Activated CD4-positive, alpha-beta T cell treated with anti-CD3 and anti-CD28 coated beads, Interleukin-2, amount 50 U/mL, for 4 hours (primary cell): Measurements from ENCODE around the gene MAN2A1.

Experiments used
- DNase-seq, 2 experiments: peaks; one replicate each; pipeline ENCODE4 v3.0.0-alpha.2; 2020

The MAN2A1 gene

DNA sequence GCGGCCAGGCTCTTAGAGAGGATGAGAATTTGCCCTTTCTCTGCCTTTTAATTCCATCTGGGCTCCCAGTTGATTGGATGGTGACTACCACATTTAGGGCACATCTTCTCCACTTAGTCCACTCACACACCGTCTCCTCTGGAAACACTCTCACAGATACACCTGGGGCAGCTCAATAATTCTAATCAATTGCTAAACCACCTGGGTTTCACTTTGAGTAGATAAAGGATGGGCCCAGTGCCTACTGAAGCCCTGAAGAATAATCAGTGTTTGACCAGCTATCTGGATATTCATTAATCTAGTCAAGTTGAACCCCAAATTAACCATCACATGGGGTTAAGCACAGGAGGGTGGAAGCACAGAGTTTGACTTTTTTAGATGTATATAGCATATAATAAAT lies 19.1 kb downstream of the MAN2A1 start:
- DNase-seq: no peak

DNA sequence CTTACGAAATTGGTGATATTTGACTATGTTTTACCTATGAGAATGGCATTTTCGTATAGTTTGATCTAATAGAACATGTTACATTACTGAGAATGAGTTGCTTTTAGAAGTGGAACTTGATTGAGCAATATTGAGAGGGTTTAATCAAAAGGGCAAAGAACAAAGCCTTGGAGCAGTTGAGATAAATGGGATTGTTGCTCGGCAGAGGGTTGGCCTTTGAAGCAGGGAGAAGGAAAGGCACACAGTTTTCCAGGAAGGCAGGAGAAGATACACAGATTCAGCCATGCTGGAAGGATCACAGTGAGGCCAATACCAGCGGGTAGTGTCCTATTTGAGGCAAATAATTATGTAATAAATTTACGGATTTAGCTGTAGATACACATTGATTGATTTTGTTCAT lies 19.5 kb downstream of the MAN2A1 start:
- DNase-seq: no peak

DNA sequence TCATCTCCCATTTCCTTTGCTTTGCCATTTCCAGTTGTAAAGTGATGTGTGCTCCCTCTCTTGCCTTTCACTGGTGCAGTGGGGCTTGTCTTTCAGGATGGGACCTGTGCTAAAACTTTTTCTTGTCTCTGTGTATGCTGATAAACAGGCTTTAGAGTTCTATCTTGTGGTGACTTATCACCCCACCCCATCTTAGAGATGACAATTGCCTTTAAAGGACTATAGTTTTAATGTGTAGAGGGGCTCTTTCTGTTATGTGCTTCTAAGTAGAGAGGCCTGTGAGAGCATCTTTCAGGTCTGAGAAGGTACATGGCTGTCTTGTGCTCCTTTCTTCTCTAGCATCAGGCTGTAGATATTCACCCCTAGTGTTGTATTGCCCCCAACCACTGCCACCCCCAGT lies 21.9 kb downstream of the MAN2A1 start:
- DNase-seq: no peak

DNA sequence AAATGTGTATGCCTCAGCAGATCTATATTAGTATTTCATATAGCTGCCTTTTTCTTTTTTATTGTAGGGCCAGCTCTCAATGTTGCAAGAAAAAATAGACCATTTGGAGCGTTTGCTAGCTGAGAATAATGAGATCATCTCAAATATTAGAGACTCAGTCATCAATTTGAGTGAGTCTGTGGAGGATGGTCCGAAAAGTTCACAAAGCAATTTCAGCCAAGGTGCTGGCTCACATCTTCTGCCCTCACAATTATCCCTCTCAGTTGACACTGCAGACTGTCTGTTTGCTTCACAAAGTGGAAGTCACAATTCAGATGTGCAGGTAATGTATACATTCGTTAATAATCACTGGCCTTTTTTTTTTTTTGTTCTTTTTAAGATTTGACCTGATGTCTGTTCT lies 23.7 kb downstream of the MAN2A1 start:
- no peak for DNase-seq

DNA sequence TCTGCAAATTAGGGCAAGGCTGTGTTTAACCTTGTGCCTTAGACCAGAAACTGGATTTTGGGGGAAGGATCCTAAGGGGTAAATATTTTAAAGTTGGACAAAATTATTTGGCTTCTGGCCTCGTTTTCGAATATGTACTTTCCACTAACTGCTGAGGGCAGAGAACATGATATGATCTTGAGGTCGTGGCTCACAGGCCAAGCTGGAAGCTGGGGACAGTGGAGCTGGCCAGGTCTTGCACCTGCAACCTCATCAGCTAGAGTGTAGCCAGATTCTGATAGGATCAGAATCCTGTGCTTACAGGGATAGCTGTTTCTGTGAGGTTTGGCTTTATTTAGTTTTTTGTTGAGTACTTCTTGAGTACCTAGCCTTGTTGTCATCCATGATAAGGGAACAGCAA lies 24.9 kb downstream of the MAN2A1 start:
- no peak for DNase-seq

DNA sequence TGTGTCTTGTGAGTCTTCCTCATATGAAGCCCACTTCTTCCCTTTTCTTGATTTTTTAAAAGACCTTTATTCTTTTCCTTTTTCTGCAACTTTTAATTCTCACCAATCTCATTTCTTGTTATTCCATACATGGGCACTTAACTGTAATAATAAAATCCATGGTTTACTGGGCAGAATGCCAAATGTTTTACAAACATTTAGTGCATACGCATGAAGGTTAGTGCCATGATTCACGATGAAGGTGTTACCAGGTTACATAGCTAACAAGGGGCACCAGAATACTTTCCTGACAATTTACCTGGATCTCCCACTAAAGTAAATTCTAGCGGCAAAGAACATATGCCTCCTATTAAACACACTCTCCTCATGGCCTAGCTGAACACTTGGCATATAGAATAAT lies 28.5 kb downstream of the MAN2A1 start:
- DNase-seq: no peak

DNA sequence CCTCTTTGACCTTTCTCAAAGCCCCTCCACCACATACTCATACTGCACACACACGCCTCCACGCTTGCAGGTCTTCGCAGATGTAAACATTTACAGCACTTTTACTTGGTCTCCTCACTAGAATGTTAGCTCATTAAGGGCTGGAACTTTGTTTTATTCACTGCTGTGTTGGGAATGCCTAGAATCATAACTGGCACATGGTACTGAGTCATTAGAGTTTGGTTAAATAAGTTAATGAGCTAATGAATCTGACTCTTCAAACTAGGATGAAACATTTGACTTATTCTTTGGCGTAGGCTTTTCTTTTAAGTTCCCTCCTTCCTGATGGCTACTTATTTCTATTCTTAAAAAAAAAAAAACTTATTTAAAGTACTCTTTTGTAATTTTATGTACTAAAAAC lies 28.9 kb downstream of the MAN2A1 start:
- DNase-seq: no peak

DNA sequence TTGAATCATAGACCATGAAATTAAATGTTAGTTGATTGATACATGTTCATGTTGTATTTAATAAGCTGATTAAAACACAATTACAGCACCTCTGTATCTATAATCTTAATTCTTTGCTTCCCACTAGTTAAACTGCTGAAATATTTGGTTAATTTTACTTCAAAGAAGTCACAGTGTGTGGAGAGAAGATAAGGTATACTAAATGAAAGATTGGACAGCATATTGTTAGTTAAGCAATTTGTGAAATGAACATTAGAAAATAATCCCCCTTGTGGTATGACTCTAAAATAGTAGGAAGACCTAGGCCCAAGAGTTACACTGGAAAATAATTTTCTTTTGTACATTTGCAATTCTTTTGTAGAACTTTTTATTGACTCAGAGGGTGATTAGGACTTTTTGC lies 30.3 kb downstream of the MAN2A1 start:
- no peak for DNase-seq

DNA sequence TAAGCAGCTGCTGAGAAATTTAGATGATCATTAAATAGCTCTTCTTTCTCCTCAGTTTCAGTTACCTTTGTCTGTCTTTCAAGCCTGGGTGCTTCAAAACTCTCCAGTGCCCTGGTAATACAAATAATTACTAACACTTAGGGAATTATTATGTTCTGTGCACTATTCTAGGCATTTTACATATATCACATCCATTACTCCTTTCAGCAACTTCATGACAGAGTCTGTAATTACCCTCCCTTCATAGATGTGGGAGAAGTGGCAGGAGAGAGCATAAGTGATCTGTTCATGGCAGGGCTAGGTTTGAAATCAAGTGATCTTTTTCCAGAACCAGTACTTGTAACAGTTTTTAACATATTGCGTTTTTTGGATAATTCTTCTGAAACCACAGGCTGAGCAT lies 32.0 kb downstream of the MAN2A1 start:
- no peak for DNase-seq

DNA sequence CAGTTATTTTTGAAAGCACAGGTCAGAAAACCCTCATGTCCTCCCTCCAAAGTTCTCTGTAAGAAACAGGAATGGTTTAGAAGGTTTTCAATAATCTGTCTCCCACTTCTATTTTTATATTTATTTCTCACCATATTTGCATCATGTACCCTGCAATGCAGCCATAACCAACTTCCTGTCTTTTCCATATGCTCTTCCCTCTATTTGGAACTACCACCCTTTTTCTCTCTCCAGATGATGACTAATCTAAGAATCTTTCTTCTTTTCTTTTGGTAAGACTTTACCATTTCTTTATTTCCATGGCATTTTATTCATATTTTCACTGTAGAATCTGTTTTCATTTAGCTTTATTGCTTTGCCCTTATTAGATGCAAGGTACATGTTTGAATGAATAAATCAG lies 33.9 kb downstream of the MAN2A1 start:
- DNase-seq: no peak

DNA sequence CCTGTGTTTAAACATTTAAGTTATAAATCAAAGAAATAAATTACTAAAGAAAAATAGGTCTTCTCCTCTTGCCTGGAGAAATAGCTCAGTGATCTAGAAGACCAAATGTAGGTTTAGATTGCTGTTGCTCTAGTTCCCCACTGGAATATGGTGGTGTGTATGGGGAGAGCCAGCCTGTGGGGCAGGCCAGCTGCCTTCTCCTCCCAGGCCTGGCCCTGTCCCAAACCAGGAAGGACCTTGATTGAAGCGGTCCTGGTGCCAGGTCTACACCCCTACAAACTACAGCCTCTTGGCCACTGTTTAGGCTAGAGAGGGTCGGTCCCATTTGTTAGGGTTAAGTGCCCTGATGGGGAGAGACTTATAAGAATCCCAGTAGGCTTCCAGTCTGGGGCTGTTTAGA lies 35.4 kb downstream of the MAN2A1 start:
- DNase-seq: no peak

DNA sequence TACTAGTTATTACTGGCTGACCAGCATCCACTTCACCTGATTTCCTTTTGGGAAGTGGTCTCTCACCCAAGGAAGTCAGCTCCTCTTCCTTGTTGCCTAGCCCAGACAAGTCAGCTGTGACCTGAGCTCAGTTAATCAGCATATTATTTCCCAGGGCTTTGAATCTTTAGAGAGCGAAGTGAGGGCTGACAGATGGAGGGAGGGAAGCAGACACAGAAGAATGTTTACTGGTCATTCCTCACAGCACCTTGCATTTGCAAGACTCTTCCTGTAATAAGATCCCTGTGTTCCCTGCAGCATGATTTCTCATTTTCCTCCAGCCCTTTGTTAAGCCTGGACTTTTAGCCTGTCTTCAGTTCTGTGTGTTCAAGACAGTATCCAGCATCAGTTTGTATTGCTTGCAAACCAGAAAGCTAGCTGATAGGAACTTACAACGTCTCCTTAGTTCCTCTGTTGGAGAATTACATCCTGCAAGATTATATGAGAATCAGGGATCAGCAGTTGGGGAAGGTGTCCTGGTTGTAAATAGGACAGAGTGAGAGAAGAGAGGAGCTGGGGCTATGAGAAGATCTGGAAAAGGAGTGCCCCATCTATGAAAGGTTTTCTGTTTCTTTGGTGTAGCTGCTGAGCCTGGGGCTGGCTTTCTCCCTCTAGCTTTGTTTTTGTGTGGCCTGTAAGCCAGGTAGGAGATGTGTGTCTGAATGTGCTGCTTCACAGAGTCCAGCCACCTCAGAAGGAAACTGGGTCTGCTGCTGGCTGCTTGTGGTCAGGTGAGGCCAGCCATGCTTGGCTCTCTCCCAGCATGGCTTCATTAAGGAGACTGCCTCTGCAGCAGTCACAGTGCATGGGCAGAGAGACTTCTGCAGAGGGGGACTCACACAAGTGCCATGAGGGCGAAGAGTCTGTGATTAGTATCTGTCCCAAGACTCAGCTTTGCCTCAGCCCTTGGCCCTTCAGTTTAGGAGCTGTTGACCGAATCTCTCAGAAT lies 50.3 kb downstream of the MAN2A1 start:
- no peak for DNase-seq

DNA sequence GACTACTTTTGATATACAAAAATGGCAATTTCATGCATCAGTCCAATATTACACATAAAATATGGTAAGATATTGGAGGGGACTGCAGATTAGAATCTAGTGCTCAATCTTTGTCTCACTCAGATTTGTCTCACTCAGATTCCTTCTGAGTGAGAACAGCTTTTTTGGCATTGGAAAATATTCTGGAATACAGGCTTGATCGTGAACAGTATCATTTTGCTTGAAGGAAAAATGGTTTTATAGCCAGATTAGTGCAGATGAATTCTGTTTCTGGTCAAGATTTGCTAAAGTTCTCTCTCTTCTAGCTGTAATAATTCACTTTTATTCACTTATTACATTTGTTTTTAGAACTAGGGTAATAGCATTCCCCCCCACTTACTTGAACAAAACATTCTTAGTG lies 51.2 kb downstream of the MAN2A1 start:
- no peak for DNase-seq

DNA sequence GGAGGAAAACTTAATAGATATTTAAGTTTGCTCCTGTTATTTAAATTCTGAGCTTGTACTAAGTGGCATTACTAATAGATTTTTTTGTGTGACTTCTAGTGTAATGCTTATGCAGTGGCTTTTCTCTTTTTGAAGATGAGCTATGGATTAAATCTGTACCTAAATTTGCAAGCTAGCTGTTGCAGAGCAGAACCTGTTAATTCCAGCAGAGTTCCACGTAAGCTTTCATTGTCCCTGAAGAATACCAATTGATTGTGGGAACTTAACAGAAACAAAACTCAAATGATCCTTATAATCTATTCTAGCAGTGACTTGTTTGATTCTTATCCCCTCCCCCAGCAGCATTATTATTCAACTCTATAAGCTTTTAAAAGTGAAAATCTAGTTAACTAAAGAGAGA lies 51.7 kb downstream of the MAN2A1 start:
- DNase-seq: no peak

DNA sequence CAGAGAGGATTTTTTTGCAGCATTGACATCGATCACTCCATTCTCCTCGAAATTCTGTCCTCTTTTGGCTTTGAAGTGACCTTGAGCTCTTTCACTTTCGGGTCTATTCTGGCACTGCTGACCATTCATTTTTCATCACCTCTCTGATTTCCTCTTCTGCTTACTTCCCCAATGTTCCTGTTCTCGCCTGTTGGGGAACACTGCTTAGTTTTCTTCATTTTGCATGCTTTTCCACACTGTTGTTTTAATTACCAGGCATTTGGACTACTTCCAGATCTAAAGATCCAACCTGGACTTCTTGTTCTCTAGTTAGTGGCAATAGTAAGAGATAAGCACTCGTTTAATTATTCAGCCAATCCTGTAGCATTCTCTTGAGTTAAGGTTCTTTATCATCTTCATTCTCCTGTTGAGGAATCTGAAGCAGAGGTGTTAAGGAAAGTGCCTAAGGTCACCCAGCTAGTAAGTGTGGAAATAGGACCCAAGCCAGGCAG lies 53.4 kb downstream of the MAN2A1 start:
- no peak for DNase-seq

DNA sequence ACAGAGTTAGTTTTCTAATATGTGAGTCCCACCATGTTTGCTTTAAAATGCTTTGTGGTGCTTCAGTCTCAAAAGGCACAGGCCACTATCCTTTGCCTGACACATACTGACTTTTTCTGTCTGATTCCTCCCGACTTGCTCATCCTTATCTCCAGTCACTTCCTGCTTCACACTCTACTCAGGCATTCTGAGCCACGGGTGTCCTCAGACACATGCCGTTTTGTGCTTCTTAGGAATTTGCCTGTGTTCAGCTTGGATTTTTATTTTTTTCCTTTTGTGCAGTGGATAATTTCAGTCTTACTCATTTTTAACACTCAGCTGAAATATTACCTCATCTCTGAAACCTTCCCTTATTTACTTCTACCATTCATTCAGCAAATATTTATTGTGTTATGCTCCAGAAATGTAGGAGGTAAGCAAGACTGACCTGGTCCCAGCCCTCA lies 54.1 kb downstream of the MAN2A1 start:
- DNase-seq: no peak

DNA sequence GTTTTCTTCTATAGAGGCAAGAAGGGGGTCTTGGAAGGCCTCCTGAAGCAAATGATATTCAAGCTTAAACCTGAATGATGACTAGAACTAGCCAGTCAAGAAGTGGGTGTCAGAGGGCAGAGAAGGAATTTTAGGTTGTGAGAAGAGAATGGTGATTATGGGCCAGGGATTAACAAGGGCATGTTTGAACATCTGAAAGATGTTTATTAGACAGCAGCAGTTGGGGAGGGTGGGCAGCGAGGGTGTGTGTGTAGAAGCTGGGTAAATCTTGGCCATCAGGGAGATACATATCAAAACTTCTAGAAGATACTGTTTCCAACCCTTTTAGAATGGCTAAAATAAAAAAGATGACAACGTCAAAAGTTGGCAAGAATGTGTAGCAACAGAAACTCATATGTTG lies 54.5 kb downstream of the MAN2A1 start:
- DNase-seq: no peak

DNA sequence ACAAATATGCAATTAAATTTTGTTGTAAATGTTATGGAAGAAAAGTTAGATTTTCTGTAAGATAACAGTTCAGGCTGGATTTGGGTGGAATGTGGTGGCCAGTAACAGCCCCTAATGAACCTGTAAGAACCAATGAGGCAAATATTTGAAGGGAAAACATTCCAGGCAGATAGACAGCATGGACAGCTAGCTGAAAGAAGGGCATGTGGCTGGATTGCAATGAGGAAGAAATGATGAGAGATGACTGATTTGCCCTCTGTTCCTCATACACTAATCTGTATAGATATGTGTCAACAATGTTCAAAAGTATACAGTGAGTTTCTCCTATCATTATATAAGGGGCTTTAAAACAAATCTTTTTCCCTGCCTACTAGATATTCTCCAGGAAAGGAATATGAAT lies 58.8 kb downstream of the MAN2A1 start:
- DNase-seq: no peak

DNA sequence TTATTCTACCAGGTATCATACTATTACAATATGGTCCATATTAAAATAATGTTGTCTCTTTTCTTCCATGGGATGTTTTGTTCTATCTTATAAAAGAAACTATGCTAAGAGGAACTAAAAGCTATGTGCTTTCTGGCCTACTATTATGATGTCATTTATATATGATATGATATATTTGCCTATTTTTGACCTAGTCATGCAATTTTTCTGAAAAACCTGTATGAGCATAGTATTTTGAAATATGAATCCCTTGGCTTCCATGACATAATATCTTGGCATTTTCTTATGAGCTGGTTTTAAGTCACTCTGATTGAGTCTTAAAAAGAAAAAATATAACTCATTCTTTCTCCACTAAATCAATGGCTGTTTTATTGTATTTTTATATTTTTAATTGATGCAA lies 60.7 kb downstream of the MAN2A1 start:
- no peak for DNase-seq

DNA sequence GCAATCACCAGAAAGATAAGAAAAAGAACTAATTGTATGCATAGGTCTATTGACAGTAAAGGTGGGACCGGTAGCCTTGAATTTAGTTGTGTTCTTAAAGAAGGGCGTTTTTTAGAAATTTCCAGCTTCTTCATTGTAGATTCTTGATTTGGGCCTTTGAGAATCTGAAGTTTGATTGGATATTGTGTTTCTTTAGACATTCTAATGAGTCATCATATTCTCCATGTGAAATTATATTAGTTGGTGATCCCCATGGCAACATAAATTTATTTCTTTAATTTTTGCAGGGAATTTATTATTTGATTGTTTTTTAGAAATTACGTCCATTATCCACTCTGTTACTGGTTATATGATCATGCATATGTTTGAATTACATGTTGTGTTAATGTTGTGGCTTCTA lies 63.6 kb downstream of the MAN2A1 start:
- DNase-seq: no peak

DNA sequence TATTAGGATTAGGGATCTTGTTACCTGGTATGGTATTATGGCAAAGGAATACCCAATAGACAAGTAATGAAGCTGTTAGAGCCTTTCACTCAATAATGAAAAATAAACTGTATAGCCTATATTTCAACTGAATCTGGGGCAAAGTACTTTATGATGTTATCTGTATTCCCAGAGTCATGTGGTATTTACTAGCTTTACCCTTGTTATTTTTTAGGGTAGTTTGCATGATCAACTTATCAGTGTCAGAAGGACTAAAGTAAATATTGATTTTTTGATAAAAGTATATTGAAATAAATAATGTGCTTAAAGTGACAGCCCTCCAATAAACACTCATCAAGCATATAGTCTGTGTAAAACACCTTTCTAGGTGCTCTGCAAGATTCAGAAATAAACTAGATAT lies 64.6 kb downstream of the MAN2A1 start:
- DNase-seq: no peak

DNA sequence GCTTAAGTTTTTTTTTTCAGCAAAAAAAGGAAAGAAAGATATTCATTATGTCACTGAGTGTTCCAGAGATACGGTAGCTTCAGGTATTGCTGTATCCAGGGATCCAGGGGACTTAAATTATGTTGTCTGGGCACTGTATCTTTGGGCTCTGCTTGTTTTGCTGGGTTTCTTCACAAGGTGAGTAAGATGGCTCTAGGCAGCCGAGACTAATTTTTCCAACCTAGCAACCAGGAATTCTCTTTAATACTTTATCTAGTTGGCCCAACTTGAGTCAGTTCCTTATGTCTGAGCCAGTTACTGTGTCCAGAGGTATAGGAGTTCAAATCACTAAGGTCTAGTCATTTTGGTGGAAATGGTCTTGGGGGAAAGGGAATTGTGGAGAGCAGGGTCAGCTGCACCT lies 66.0 kb downstream of the MAN2A1 start:
- no peak for DNase-seq

DNA sequence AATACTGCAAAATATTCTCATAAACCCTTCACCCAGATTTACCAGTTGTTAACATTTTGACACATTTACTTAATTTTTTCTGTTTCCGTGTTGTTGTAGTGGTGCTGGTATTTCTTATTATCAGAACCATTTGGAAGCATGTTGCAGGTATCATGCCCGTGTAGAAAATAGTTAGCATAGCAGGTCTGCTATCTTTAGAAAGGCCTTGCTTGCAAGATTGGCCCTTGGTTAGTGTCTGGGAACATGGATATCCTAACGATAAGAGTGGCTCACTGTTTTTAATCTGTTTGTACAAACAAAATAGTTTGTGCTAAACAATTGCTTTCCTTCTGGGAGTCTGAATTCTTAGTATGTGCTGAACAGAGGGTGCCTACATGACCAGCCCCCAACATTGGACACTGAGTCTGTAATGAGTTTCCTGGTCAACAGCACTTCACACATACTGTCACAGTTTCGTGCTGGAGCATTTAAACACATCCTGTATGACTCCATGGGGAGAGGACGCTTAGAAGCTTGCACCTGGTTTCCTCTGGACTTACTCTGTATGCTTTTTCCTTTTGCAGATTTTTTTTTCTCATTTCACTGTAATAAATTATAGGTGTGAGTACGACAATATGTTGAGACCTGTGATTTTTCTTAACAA lies 66.9 kb downstream of the MAN2A1 start:
- no peak for DNase-seq

DNA sequence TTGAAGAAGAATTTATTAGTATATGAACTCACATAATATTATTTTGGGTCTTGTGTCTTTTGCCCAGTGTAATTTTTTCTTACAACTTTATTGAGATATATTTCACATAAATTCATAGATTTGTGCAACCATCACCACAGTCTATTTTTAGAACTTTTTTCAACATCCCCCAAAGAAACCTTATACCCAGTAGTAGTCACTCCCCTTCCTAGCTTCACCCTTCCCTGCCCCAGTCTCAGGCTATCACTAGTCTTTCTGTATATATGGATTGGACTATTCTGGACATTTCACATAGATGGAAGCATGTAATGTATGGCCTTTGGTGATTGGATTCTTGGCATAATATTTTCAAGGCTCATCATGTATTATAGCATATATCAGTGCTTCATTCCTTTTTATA lies 67.8 kb downstream of the MAN2A1 start:
- DNase-seq: no peak
